DMS53 treated with DMSO at 0.1 percent for 48 hours (cell line): ENCODE measurements around the gene UGGT2.
A peak's percentile ranks its signal among the peaks of the same experiment; 100 is the strongest.

Experiments used
- DNase-seq: peaks from one replicate; lab custom pipeline; 2025; ENCODE audit not compliant: unreplicated experiment; lab: John Stamatoyannopoulos, UW

Gene UGGT2, protein sequence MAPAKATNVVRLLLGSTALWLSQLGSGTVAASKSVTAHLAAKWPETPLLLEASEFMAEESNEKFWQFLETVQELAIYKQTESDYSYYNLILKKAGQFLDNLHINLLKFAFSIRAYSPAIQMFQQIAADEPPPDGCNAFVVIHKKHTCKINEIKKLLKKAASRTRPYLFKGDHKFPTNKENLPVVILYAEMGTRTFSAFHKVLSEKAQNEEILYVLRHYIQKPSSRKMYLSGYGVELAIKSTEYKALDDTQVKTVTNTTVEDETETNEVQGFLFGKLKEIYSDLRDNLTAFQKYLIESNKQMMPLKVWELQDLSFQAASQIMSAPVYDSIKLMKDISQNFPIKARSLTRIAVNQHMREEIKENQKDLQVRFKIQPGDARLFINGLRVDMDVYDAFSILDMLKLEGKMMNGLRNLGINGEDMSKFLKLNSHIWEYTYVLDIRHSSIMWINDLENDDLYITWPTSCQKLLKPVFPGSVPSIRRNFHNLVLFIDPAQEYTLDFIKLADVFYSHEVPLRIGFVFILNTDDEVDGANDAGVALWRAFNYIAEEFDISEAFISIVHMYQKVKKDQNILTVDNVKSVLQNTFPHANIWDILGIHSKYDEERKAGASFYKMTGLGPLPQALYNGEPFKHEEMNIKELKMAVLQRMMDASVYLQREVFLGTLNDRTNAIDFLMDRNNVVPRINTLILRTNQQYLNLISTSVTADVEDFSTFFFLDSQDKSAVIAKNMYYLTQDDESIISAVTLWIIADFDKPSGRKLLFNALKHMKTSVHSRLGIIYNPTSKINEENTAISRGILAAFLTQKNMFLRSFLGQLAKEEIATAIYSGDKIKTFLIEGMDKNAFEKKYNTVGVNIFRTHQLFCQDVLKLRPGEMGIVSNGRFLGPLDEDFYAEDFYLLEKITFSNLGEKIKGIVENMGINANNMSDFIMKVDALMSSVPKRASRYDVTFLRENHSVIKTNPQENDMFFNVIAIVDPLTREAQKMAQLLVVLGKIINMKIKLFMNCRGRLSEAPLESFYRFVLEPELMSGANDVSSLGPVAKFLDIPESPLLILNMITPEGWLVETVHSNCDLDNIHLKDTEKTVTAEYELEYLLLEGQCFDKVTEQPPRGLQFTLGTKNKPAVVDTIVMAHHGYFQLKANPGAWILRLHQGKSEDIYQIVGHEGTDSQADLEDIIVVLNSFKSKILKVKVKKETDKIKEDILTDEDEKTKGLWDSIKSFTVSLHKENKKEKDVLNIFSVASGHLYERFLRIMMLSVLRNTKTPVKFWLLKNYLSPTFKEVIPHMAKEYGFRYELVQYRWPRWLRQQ (N-terminal part only)

DNA sequence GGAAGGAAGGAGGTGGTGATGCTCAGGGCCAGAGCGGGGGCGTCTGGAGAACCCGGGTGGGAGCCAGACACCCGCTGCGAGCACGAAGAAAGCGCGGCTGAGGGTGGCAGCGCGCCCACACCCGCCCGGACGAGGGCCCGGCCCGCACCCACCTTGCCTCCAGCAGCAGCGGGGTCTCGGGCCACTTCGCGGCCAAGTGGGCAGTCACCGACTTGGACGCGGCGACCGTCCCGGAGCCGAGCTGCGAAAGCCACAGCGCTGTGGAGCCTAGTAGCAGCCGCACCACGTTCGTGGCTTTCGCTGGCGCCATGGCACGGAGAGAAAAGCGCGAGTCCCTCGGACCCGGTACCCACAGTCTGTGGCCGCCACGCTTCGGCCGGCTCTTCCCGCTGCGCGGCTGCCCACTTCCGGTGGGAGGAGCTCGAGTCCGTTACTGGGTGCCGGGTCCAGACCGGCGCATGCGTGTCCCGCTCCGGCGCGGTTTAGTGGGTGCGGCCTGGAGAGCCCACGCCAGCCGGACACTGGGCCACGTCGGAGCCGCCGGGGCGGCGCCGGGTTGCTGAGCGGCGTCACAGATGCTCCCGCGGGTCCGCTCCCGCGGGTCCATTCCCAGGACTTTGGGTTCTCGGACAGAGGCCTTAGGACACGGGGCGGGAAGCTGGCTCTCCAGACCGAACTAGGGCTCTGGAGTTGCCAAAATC, at the start of gene UGGT2:
UGGT2 (minus strand) TSS at position 399 of the 701 bp plus-strand sequence; CDS start at position 310, 89 bp downstream.
- peak; percentile 58 for DNase-seq

DNA sequence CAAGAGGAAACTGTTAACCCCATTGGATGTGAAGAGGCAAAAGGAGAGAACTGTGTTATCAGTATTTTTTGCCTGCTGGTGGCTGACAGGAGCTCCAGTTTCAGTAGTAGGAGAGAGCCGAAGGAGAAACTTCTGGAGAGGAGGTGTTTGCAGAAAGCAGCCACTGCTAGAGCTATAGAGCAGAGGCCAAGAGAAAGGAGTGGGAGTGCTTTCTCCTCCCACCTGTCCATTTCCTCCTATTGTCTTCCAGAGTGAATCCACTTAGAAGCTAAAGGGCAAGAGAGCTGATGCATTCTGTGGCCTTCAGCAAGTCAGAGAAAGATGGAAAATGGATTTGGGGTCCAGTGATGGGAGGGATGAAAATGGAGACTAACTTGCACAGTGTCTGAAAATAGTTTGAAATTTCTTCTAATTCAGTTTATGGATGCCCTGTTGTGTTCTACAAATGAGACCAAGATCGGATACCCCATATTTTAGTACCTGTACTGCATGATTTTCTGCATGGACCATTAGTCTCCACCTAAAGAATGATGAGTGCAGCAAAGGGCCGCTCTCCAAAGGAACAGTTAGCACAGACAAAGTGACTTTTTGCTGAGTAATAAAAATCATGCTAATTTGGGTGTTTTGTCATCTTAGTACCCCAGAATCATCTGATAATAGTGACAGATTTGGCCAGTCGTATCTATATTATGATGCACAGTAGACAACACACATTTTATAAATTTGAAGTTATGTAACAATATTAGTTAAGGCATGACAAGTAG, 47.4 kb upstream of the UGGT2 start:
- DNase-seq, result no peak

DNA sequence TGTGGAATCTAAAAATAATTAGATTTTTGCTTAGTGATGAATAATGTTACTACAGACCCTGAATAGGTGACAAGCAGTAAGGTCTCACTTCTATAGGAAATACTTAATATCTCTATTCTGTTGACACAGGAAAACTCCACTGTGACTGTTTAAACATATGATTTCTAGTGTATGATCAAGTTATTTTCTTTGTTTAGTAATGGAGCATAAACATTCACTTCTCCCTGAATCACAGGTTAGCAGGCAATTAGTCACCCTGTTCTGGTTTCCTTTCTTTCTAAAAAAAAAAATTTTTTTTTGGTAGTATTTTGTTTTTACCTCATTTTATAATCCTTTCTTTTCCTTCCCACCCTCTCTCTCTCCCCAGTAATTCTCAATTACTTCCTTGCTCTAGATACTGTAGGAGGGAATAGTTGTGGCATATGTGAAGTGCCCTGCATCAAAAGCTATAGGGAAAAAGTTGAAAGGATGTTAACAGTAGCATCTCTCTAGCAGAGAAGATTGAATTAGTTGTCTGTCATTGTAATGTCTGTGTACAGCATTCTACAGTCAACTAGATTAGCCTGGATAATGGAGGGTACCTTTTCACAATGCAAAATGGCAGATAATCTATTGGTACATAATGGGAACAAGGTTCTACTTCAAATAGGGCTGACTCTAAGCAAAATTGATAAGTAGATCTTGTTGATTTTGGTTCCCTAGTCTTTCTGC, 40.2 kb upstream of the UGGT2 start:
- DNase-seq, result peak; percentile 22

DNA sequence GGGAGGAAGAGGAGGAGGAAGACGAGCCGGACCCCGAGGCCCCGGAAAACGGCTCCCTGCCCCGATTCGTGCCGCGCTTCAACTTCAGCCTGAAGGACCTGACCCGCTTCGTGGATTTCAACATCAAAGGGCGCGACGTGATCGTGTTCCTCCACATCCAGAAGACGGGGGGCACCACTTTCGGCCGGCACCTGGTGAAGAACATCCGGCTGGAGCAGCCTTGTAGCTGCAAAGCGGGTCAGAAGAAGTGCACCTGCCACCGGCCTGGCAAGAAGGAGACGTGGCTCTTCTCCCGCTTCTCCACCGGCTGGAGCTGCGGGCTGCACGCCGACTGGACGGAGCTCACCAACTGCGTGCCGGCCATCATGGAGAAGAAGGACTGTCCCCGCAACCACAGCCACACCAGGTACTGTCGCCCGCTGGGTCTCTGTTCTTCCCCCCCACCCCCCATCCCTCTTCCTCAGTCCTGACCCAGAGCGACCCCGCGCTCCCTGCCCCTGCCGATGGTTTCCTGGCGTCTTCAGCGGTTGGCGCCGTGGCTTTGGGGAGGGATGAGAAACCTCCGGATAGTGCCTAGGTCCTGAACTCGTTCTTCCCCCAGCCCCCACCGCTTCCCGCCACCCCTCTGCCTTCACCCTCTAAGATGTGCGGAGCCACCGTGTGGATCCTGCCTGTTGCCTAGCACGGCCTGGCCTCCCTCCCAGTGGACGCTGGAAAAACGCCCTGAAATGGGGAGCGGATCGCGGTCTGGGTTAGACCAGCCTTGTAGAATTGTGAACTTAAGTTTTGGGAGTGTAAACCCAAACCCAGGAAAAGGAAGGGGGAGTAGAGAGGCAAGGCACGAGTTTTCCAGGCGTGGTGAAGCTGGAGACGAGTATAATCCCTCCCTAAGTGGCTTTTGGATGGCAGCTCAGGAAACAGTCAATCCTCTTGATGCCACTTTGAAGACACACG, 38.2 kb upstream of the UGGT2 start:
- no peak for DNase-seq

DNA sequence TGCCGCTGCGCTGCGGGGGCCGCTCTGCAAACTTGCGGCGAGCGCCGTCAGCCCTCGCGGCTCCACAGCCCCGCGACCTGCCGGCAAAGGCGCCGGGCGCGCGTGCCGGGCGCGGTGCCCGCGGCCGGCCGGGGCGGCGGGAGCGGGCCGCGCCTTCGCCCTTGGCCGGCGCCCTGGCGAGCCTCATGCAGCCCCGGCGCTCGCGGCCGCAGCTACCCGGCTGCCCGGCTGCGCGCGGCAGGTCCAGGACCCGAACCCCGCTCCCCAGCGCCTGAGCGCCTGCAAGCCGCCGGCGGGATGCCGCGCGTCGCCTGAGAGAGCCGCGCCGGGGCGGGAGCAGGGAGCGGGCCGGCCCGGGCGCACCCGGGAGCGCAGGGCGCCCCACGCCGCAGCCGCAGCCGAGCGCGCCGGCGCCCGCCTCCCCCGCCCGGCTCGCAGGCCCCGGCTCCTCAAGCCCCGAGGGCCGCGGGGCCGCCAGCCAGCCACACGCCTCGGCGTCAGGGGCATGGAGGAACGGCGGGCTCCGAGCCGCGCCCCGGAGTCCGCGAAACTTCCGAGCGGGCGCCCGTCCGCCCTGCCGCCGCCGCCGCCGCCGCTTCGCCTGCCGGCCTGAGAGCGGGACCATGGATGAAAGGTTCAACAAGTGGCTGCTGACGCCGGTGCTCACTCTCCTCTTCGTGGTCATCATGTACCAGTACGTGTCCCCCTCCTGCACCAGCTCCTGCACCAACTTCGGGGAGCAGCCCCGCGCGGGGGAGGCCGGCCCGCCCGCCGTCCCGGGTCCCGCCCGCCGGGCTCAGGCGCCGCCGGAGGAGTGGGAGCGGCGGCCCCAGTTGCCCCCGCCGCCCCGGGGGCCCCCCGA, 37.3 kb upstream of the UGGT2 start:
- DNase-seq, result no peak

DNA sequence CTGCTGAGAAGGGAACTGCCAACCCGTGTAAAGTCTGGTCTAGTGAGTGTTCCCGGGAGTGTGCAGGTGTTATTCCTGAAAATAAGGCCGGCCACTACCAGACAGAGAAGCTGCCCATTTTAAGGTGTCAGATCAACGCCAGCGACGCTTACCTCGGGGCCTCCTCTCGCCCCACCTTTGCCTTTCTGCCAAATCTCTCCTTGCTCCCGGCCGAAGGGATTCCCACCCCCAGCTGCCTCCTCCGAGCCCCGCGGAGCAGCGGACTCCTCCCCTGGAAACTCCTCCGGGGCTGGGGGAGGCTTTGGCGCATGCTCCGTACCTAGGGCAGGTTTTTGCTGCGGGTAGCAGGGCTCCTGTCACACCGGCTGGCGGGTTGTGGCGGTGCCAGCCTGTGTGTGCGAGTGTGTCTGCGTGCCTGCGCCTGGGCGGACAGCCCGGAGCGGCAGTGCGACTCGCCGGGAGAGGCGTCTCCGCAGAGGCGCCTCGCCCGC, 36.6 kb upstream of the UGGT2 start, which contains the start of gene HS6ST3:
HS6ST3 (plus strand) TSS at position 359 of the 491 bp plus-strand sequence.
- no peak for DNase-seq

DNA sequence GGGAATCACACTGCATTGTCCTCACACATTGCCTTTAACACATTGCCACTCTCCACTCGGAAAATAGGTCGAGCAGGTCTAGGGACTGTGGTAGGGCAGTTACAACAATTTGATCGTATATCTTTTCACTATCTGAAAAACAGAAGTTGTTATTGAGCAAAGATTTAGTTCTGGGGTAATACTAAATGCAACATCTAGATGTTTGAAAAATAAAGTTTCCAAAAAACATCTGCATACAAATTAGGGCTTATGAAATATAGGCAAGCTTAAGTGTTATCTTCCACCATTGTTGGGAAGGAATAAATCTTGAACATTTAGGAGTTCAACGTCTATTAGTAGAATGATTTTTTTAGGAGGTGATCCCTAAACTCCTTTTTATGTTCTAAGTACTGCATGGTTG, 35.9 kb upstream of the UGGT2 start:
- no peak for DNase-seq

DNA sequence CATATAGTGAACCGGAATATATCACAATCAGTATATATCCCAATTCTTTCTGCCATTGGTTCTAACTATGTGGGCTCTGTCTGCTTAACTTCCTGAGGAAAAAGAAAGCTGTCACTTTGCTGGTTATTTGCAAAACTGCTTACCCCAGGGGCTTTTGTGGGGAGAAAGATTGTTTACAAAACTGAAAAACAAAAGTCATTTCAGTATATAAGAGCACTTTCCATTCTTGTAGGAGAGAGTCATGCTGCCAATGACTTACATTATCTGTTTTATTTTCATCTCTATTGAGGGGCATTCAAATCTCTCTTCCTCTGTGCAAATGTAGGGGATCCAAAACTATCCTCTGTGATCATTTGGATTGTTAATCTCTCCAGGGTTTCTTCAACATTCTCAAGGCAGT, 33.5 kb upstream of the UGGT2 start:
- DNase-seq, result no peak

DNA sequence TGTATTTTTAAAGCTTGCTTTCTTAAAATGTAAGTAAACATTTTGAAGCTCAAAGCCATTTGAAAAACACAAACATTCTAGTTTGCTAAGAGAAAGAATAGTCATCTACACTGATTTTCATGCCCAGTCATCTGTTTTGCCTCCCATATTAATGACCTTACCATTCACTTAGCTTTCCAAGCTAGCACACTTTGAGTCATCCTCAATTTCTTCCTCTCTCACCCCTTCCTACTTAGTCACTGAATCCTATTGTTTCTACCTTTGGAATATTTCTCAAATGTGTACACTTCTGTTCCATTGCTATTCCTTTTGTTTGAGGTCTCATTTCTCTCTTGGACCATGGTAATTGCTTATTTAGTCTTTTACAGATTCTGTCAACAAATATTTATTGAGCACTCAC, 29.4 kb upstream of the UGGT2 start:
- no peak for DNase-seq

DNA sequence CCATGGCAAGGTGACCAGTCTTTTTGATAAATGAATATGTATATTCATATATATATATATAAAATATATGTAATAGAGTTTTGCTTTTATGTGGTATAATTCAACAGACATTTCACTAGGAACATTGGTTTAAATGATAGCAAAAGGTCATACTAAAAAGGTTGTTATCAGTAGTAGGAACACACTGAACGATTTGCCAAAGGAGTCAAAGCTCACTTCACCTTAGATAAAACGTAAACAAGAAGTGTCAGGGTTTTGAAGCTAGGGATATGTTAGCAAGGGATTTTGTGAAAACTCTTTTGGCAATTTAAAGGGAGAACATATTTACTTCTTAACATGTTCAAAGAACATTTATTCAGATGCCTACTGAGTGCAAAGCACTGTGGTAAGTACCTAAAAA, 28.7 kb upstream of the UGGT2 start:
- DNase-seq, result no peak

DNA sequence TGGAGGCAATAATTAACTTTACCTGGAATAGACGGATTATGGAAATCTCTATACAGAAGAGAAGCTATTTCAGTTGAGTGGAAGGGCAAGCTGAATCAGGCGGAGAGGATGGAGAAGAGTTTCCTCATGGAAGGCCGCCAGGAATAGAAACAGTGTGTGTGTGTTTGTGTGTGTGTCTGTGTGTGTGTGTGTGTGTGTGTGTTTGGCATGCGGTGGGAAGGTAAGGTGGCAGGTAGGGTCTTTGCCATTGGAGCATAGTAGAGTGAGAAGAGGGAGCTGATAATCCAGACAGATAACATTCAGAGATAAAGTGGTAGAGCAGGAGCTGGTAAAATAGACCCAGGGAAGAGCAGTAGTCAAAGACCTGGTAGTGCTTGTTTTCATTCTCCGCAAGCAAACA, 27.5 kb upstream of the UGGT2 start:
- DNase-seq, result no peak

DNA sequence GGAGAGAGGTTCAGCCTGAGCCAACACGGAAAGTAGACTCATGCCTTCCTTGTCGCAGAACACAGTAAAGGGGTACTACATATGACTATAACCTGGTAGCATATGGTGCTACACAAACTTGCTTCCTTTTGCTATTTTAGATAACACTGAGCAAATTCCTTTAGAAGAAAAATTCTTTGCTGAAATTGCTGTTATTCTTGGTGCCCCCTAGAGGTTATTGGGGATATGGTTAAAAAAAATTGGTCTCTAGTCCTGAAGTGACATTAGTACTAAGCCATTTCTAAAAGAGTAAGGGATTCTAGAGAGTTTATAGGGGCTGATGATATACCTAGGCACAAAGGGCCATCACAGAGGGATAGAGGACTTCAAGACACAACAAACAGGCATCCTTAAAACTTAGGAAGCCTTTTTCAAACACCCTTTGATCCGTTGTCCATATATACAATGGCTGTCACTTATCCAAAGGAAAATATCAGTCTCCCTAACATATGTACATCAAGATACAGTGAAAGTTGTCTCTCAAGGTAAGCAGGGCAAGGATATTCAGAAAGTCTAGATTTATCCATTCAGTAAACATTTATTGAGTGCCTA, 22.8 kb upstream of the UGGT2 start:
- no peak for DNase-seq

DNA sequence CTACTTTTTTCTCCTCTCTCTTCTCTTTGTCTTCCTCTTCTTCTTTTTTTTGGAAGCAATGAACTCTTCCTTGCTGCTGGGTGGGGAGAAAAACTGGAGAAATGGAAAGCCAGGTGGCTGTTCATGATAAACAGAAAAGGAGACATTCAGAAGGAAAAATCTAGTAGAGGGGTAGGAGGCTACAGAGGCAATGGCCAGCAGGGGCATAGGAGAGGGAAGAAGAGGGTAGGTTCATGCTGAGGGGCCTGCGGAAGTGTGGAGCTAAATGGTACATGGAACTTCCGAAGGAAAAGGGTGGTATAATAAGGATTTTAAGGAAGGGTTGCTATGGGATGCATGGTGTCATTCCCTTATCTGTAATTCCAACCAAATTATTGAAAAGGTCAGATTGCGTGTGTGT, 19.2 kb upstream of the UGGT2 start:
- DNase-seq, result no peak

DNA sequence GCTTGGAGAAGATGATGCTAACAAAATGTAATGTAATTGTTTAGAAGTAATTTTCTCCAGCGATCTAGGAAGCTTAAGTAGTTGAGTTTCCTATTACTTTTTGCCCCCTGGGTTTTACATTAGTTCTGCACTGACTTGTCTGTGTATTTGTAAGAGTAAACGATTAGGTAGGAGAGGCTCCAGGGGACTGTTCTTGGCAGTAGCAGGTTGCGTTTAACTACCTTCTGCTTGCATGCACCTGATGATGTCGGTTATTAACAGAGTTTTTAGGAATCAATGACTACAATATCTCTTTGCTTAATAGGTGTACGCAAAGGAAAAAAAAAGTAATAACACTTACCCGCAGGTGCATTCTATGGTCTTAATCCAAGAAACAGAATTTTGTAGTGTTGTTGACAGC, 18.3 kb upstream of the UGGT2 start:
- DNase-seq, result no peak

DNA sequence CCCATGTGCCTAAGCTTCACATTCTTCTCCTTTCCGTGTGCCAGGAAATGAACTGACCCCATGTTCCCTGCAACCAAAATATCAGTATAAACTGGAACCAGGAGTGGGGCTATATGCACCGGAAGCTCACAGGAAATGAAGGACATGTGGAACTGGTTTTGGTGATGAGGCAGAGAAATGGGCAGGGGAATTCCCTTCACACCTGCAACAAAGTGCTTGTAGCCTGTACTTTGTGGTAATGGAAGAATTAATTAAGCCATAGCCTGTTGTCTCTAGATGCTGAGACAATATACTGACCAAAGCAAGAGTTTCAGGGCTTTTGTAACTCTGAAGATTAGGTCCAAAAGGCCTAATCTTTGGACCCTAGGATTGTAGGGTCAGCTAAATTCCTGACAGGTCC, 15.5 kb upstream of the UGGT2 start:
- DNase-seq, result no peak

DNA sequence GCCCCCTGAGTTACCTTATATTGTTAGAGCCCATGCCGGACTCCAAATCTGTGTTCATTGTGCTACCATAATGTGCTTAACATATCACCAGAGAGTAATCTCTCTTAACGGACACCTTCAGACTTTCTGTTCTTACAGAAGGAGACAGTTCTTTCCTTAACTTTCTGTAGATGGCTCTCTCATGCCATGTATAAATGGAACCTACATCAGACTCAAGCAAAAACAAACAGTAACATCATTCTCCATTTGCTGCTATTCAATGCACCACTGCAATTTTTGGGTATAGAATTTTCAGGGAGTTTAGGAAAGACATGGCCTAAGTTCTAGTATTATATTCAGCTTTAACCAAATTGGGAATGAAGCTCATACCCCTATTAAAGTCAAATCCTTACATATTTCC, 12.6 kb upstream of the UGGT2 start:
- no peak for DNase-seq

DNA sequence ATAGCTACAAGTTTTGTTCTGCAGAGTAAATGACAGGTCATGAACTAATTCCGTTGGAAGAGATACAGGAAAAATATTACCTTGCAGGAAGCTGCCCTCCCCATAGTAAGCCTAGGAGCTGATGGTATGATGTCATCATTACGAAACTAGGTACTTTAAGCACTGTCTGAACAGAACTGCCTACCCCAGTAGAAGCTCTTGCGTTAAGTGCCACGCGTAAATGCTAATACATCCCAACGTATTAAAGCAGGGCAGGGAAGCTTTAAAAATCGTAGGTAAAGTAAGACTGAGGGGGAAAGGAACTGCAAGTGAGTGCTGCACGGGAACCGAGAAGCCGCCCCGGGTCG, 572 bp downstream of the UGGT2 start:
- DNase-seq, result peak; percentile 15
